Gastrocnemius medialis (tissue), 4 donors: Measurements from ENCODE around the gene USHBP1. TPM values are rescaled to one million over a fixed set of nuclear protein-coding genes. Genes with fewer than 3 reads are reported as not detected.
A peak's percentile ranks its signal among the peaks of the same experiment; 100 is the strongest.

Source experiments
- ATAC-seq, 2 donors: fragments of 150-250 bp; one replicate each; pipeline ENCODE4 v1.9.1; 2016
- DNase-seq, 2 donors: peaks; one replicate each; pipeline ENCODE4 v3.0.0-alpha.2; 2019
- H3K27ac ChIP-seq, 4 donors: fragments of 200-600 bp; sonication (generic); 1 replicate in 1 of 4; 2 replicates in 3 of 4; pipeline ENCODE4 v1.5.1; 2016 to 2018; ENCODE audit warnings: mild to moderate bottlenecking in 2 of 4, moderate library complexity in 1 of 4
- H3K27me3 ChIP-seq, 3 donors: fragments of 200-600 bp; sonication (generic) in 2 of 3; 1 replicate in 1 of 3; 2 replicates in 2 of 3; pipeline versions ENCODE4 v1.5.1 to v1.6.0; 2016 to 2019; ENCODE audit warnings: mild to moderate bottlenecking in 1 of 3, moderate library complexity in 1 of 3
- H3K36me3 ChIP-seq, 2 donors: fragments of 200-600 bp; sonication (generic) in 1 of 2; one replicate each; pipeline ENCODE4 v1.5.1; 2017 to 2018
- H3K4me1 ChIP-seq, 2 donors: fragments of 200-600 bp; sonication (generic) in 1 of 2; one replicate each; pipeline ENCODE4 v1.5.1; 2016 to 2017; ENCODE audit warnings: mild to moderate bottlenecking in 2 of 2
- H3K4me3 ChIP-seq, 4 donors: fragments of 200-600 bp; sonication (generic) in 3 of 4; 1 replicate in 1 of 4; 2 replicates in 3 of 4; pipeline ENCODE4 v1.5.1; 2016 to 2019; ENCODE audit warnings: mild to moderate bottlenecking in 2 of 4
- H3K9me3 ChIP-seq, 3 donors: fragments of 200-600 bp; sonication (generic) in 2 of 3; 1 replicate in 1 of 3; 2 replicates in 2 of 3; pipeline ENCODE4 v1.5.1; 2016 to 2019
- CTCF ChIP-seq, 5 experiments: fragments of 450-650 bp in 3 of 5; fragments of 200-600 bp in 2 of 5; sonication (generic) in 2 of 5; IDR thresholded peaks in 4 of 5; conservative IDR thresholded peaks in 1 of 5; 1 replicate in 4 of 5; 2 replicates in 1 of 5; pipeline ENCODE4 v1.5.1; 2016 to 2019; ENCODE audit warnings: antibody characterized with exemption in 5 of 5, mild to moderate bottlenecking in 3 of 5, moderate library complexity in 3 of 5
- POLR2A ChIP-seq, 2 donors: fragments of 450-650 bp; IDR thresholded peaks; one replicate each; pipeline ENCODE4 v1.6.1; 2017; ENCODE audit warnings: antibody characterized with exemption in 2 of 2, mild to moderate bottlenecking in 2 of 2, moderate library complexity in 2 of 2
- in situ Hi-C, 4 donors: fragments of 200-750 bp; cut with MboI; loops; one replicate each; pipeline versions ENCODE4 v1.15.0 to v1.8.0; 2017; ENCODE audit warnings: low sequenced_read_pairs in 4 of 4
- intact Hi-C: fragments of 100-400 bp; cut with DNase I; formaldehyde crosslinking; loops from one replicate; pipeline ENCODE4 v1.15.1; 2023; ENCODE audit warnings: low total_unique reads
- total RNA-seq, 4 donors: library from RNA; depleted of rRNA; stranded (reverse); fragments of >200 nt; gene quantifications; one replicate each; pipeline versions ENCODE4 v1.1.0 to v1.2.3, GENCODE V29; 2016

USHBP1 gene
- total RNA-seq, 4 donors from 2014 or later: 2.6 to 7.1 (median 4.1) TPM

- Histone ChIP-seq H3K27me3 (no peaks in the 10 kb centered on the region), H3K4me3 (no peak overlapping the region), H3K36me3 (peaks cover 0 to 4% of the 10 kb centered on the region in 2 donors), H3K4me1 (peaks cover under 1% of the 10 kb centered on the region in 2 donors), H3K9me3 (no peaks in the 10 kb centered on the region), H3K27ac (no peak overlapping the region)
- in situ Hi-C loops: loop anchor here in 1 of 4 donors (10.0 kb wide), 1 partner anchor 75 kb away; the partner anchor contains the start of gene ANKLE1
- intact Hi-C loops: loop anchor here (10.0 kb wide), 1 partner anchor 725 kb away; the partner anchor contains the start of gene CCDC124
- ATAC-seq: no peak
- no peak for TF ChIP-seq CTCF (IDR thresholded peaks at IDR 0.05 in 4 of 5, conservative IDR thresholded peaks at IDR 0.05 in 1 of 5)
- no peak for TF ChIP-seq POLR2A (IDR thresholded peaks at IDR 0.05)
- no peak for DNase-seq
These were observed 55.2 kb downstream of the USHBP1 start for GRCh38 chr19:17209126-17210036.

- intact Hi-C loops: no loop called here
- H3K4me1 ChIP-seq: no peaks in the 10 kb centered on the region
- H3K9me3 ChIP-seq: no peaks in the 10 kb centered on the region
- no peak overlapping the region for H3K27ac ChIP-seq
- ATAC-seq (no peak), DNase-seq (no peak)
- peaks cover 0 to 15% of the 10 kb centered on the region in 2 donors for H3K36me3 ChIP-seq
- no peak overlapping the region for H3K4me3 ChIP-seq
- no peak for TF ChIP-seq CTCF (IDR thresholded peaks at IDR 0.05 in 4 of 5, conservative IDR thresholded peaks at IDR 0.05 in 1 of 5)
- TF ChIP-seq POLR2A (IDR thresholded peaks at IDR 0.05): no peak
- H3K27me3 ChIP-seq: no peaks in the 10 kb centered on the region
- in situ Hi-C loops: loop anchor here in 1 of 4 donors (10.0 kb wide), 1 partner anchor 78 kb away; the partner anchor contains the start of gene ANKLE1
These were observed 57.6 kb downstream of the USHBP1 start for GRCh38 chr19:17206736-17207581.

GRCh38 chr19:17205237-17206140, 59.1 kb downstream of the USHBP1 start:
- Histone ChIP-seq H3K36me3 (peaks cover 0 to 28% of the 10 kb centered on the region in 2 donors), H3K27me3 (no peaks in the 10 kb centered on the region), H3K9me3 (no peaks in the 10 kb centered on the region), H3K27ac (no peak overlapping the region), H3K4me1 (no peaks in the 10 kb centered on the region), H3K4me3 (no peak overlapping the region)
- peak in 1 of 2 donors; percentile 30 for DNase-seq
- peak; percentile 39 to 68 (median 60) for TF ChIP-seq CTCF (IDR thresholded peaks at IDR 0.05 in 4 of 5, conservative IDR thresholded peaks at IDR 0.05 in 1 of 5)
- no peak for TF ChIP-seq POLR2A (IDR thresholded peaks at IDR 0.05)
- intact Hi-C loops (loop anchor here (1.0 kb wide), 1 partner anchor 77 kb away; no protein-coding TSS in a partner anchor), in situ Hi-C loops (loop anchor here in 1 of 4 donors (10.0 kb wide), 1 partner anchor 79 kb away; the partner anchor contains the start of gene ANKLE1)
- no peak for ATAC-seq

- in situ Hi-C loops (loop anchor here in 1 of 4 donors (10.0 kb wide), 1 partner anchor 82 kb away; the partner anchor contains the start of gene ANKLE1), intact Hi-C loops (no loop called here)
- no peak for TF ChIP-seq CTCF (IDR thresholded peaks at IDR 0.05 in 4 of 5, conservative IDR thresholded peaks at IDR 0.05 in 1 of 5)
- no peak for TF ChIP-seq POLR2A (IDR thresholded peaks at IDR 0.05)
- Histone ChIP-seq H3K27me3 (no peaks in the 10 kb centered on the region), H3K9me3 (no peaks in the 10 kb centered on the region), H3K36me3 (peaks cover 0 to 39% of the 10 kb centered on the region in 2 donors), H3K27ac (no peak overlapping the region), H3K4me3 (no peak overlapping the region), H3K4me1 (no peaks in the 10 kb centered on the region)
- ATAC-seq (no peak), DNase-seq (no peak)
These were observed 61.8 kb downstream of the USHBP1 start for GRCh38 chr19:17202713-17203112.
